A549 (cell line): ENCODE data around the gene GFAP. TPM values are rescaled to one million over a fixed set of nuclear protein-coding genes. Genes with fewer than 3 reads are reported as not detected.

Experiments used
- ATAC-seq, 2 experiments: fragments of 200-7000 bp in 1 of 2; fragments of >200 bp in 1 of 2; cut with Nextera tagmentation in 1 of 2; cut with Tn5 transposase in 1 of 2; 3 replicates each; pipeline versions ENCODE4 v1.8.0 to v1.9.1; 2018 to 2020; ENCODE audit warnings: mild to moderate bottlenecking in 1 of 2, moderate library complexity in 1 of 2
- CTCF ChIA-PET: fragments of 300-600 bp; sonication (Branson Sonifier 250); formaldehyde crosslinking; extraction: SDS; loops from one replicate; lab custom pipeline; 2021; ENCODE audit warnings: antibody characterized with exemption, inconsistent platforms; lab: Yijun Ruan, JAX
- POLR2A ChIA-PET: fragments of 350-600 bp; formaldehyde crosslinking; extraction: SDS; loops from one replicate; lab custom pipeline; 2021; ENCODE audit warnings: antibody characterized with exemption, inconsistent platforms; lab: Yijun Ruan, JAX
- DNase-seq, 2 experiments: peaks; one replicate each; pipeline versions ENCODE4 v3.0.0 to v3.0.0-alpha.2; 2011 to 2016; ENCODE audit warnings: low read depth in 1 of 2, low spot score in 1 of 2
- FAIRE-seq: peaks from 2 replicates; lab custom pipeline; 2011; peaks lifted over from hg19 to GRCh38; lab: Jason Lieb, UNC
- H3K27ac ChIP-seq, 2 experiments: fragments of >200 bp; sonication (Bioruptor Twin); formaldehyde crosslinking; 3 replicates each; pipeline ENCODE4 v1.5.1; 2016 to 2017
- H3K4me1 ChIP-seq: fragments of >200 bp; sonication (Bioruptor Twin); formaldehyde crosslinking; 3 replicates; pipeline ENCODE4 v1.6.1; 2016
- H3K4me2 ChIP-seq: fragments of >200 bp; sonication (Bioruptor Twin); formaldehyde crosslinking; 3 replicates; pipeline ENCODE4 v1.6.1; 2016
- H3K4me3 ChIP-seq: fragments of >200 bp; sonication (Bioruptor Twin); formaldehyde crosslinking; 3 replicates; pipeline ENCODE4 v1.5.1; 2016
- H3K9me3 ChIP-seq: fragments of >200 bp; sonication (Bioruptor Twin); formaldehyde crosslinking; 3 replicates; pipeline ENCODE4 v1.6.1; 2016
- BCL3 ChIP-seq: fragments of >200 bp; sonication (Bioruptor Twin); formaldehyde crosslinking; IDR thresholded peaks from 3 replicates; pipeline ENCODE4 v1.6.1; 2016
- CBX2 ChIP-seq: fragments of 200-600 bp; sonication (generic); IDR thresholded peaks from 2 replicates; pipeline ENCODE4 v1.6.1; 2016; ENCODE audit warnings: low read depth, mild to moderate bottlenecking, borderline replicate concordance
- CEBPB ChIP-seq, 2 experiments: fragments of >200 bp in 1 of 2; sonication (Bioruptor Twin) in 1 of 2; formaldehyde crosslinking in 1 of 2; IDR thresholded peaks; 2 replicates each; pipeline ENCODE4 v1.6.1; 2012 to 2016
- CHD2 ChIP-seq: fragments of 150-350 bp; IDR thresholded peaks from 2 replicates; pipeline ENCODE4 v1.6.1; 2014; ENCODE audit warnings: low read length; ENCODE audit not compliant: partially characterized antibody
- E2F6 ChIP-seq: IDR thresholded peaks from 2 replicates; pipeline ENCODE4 v1.6.1; 2012; ENCODE audit warnings: low read depth, borderline replicate concordance
- EP300 ChIP-seq, 2 experiments: fragments of >200 bp; sonication (Bioruptor Twin); formaldehyde crosslinking; IDR thresholded peaks; 2 replicates in 1 of 2; 3 replicates in 1 of 2; pipeline ENCODE4 v1.6.1; 2016 to 2017
- GATA3 ChIP-seq: IDR thresholded peaks from 2 replicates; pipeline ENCODE4 v1.6.1; 2012; ENCODE audit warnings: borderline replicate concordance
- HDAC2 ChIP-seq: fragments of 200-600 bp; sonication (generic); IDR thresholded peaks from 2 replicates; pipeline ENCODE4 v1.6.1; 2016
- HOXA7 ChIP-seq: fragments of 250-450 bp; sonication (Bioruptor Pico); IDR thresholded peaks from 2 replicates; pipeline ENCODE4 v1.5.0; 2020; ENCODE audit warnings: mild to moderate bottlenecking, moderate library complexity
- HOXB13 ChIP-seq: fragments of 250-450 bp; sonication (Bioruptor Pico); IDR thresholded peaks from 2 replicates; pipeline ENCODE4 v1.5.0; 2020; ENCODE audit warnings: low read depth, mild to moderate bottlenecking, moderate library complexity
- HOXB5 ChIP-seq: fragments of 250-450 bp; sonication (Bioruptor Pico); IDR thresholded peaks from 2 replicates; pipeline ENCODE4 v1.5.0; 2020; ENCODE audit warnings: mild to moderate bottlenecking, moderate library complexity
- JUN ChIP-seq, 2 experiments: fragments of >200 bp; sonication (Bioruptor Twin); formaldehyde crosslinking; IDR thresholded peaks; 2 replicates in 1 of 2; 3 replicates in 1 of 2; pipeline ENCODE4 v1.6.1; 2016 to 2017
- KDM1A ChIP-seq: fragments of 200-600 bp; sonication (generic); IDR thresholded peaks from 2 replicates; pipeline ENCODE4 v1.6.1; 2016; ENCODE audit warnings: low read depth, mild to moderate bottlenecking
- KDM5A ChIP-seq: fragments of 200-600 bp; sonication (generic); IDR thresholded peaks from 2 replicates; pipeline ENCODE4 v1.6.1; 2016; ENCODE audit warnings: antibody characterized with exemption, mild to moderate bottlenecking
- MAFK ChIP-seq: fragments of 450-650 bp; IDR thresholded peaks from 2 replicates; pipeline ENCODE4 v1.6.1; 2014; ENCODE audit not compliant: partially characterized antibody
- MAX ChIP-seq: IDR thresholded peaks from 2 replicates; pipeline ENCODE4 v1.6.1; 2012
- MAZ ChIP-seq: fragments of 150-350 bp; IDR thresholded peaks from 2 replicates; pipeline ENCODE4 v1.6.1; 2014; ENCODE audit warnings: antibody characterized with exemption, low read depth, low read length, borderline replicate concordance
- MYC ChIP-seq: IDR thresholded peaks from 2 replicates; pipeline ENCODE4 v1.6.1; 2012; ENCODE audit warnings: mild to moderate bottlenecking, inconsistent platforms, low read length, improper control_type of control experiment, borderline replicate concordance
- NR3C1 ChIP-seq: fragments of >200 bp; sonication (Bioruptor Twin); formaldehyde crosslinking; IDR thresholded peaks from 3 replicates; pipeline ENCODE4 v1.6.1; 2017
- PBX3 ChIP-seq: IDR thresholded peaks from 2 replicates; pipeline ENCODE4 v1.6.1; 2012
- PHF8 ChIP-seq: fragments of 200-600 bp; sonication (generic); IDR thresholded peaks from 2 replicates; pipeline ENCODE4 v1.6.1; 2016; ENCODE audit warnings: low read depth, mild to moderate bottlenecking, antibody characterized with exemption, moderate library complexity, borderline replicate concordance
- POLR2A ChIP-seq: IDR thresholded peaks from 2 replicates; pipeline ENCODE4 v1.6.1; 2012; ENCODE audit warnings: mild to moderate bottlenecking, low read length
- RAD21 ChIP-seq, 2 experiments: fragments of >200 bp in 1 of 2; sonication (Bioruptor Twin) in 1 of 2; formaldehyde crosslinking in 1 of 2; IDR thresholded peaks in 1 of 2; conservative IDR thresholded peaks in 1 of 2; 2 replicates in 1 of 2; 3 replicates in 1 of 2; pipeline ENCODE4 v1.6.1; 2012 to 2018; ENCODE audit warnings: inconsistent platforms in 1 of 2
- RARB ChIP-seq: fragments of 250-450 bp; sonication (Bioruptor Pico); IDR thresholded peaks from 2 replicates; pipeline ENCODE4 v1.8.0; 2021; ENCODE audit warnings: mild to moderate bottlenecking, moderate library complexity
- RCOR1 ChIP-seq: fragments of 150-350 bp; IDR thresholded peaks from 2 replicates; pipeline ENCODE4 v1.6.1; 2014; ENCODE audit warnings: antibody characterized with exemption, low read length, low read depth
- RFX5 ChIP-seq: fragments of 450-650 bp; IDR thresholded peaks from 2 replicates; pipeline ENCODE4 v1.7.1; 2014; ENCODE audit warnings: antibody characterized with exemption, mild to moderate bottlenecking, moderate library complexity
- RNF2 ChIP-seq: fragments of 200-600 bp; sonication (generic); IDR thresholded peaks from 2 replicates; pipeline ENCODE4 v1.6.1; 2016; ENCODE audit warnings: low read depth, mild to moderate bottlenecking, antibody characterized with exemption, moderate library complexity, borderline replicate concordance
- SMC3 ChIP-seq: fragments of >200 bp; sonication (Bioruptor Twin); formaldehyde crosslinking; IDR thresholded peaks from 3 replicates; pipeline ENCODE4 v1.6.1; 2018; ENCODE audit warnings: inconsistent platforms
- TFCP2L1 ChIP-seq: fragments of 250-450 bp; sonication (Bioruptor Pico); IDR thresholded peaks from 2 replicates; pipeline ENCODE4 v1.5.0; 2021; ENCODE audit warnings: mild to moderate bottlenecking
- TP53 ChIP-seq: fragments of 250-450 bp; sonication (Bioruptor Pico); IDR thresholded peaks from 2 replicates; pipeline ENCODE4 v1.5.0; 2021; ENCODE audit warnings: mild to moderate bottlenecking, moderate library complexity
- USF2 ChIP-seq: fragments of 450-650 bp; IDR thresholded peaks from 2 replicates; pipeline ENCODE4 v1.6.1; 2014; ENCODE audit warnings: antibody characterized with exemption
- ZSCAN20 ChIP-seq: fragments of 250-450 bp; sonication (Bioruptor Pico); IDR thresholded peaks from 2 replicates; pipeline ENCODE4 v1.8.0; 2022; ENCODE audit warnings: mild to moderate bottlenecking, moderate library complexity
- WGBS: methylation state at CpG from one replicate; pipeline ENCODE4 v1.1.6; 2017; ENCODE audit errors: missing lambda C conversion rate; 5-methylcytosine and 5-hydroxymethylcytosine counted together
- polyA plus RNA-seq, 4 experiments: library from polyadenylated mRNA; depleted of rRNA in 3 of 4; stranded (reverse); fragments of >200 nt; fragmentation: RNase III in 1 of 4; extraction: RNeasy Plus Mini Kit Qiagen cat#74134 plus additional on column Dnase treatment in 1 of 4; gene quantifications; 2 replicates in 3 of 4; 3 replicates in 1 of 4; pipeline ENCODE4 v1.2.3, GENCODE V29; 2011 to 2017

Gene GFAP
- polyA plus RNA-seq, 2 of the 4 experiments (the other 2 are of a cell fraction), result 1.5 to 1.8 TPM

GRCh38 chr17:44899074-44899782 is 16.1 kb downstream of the GFAP start, which contains the start of gene EFTUD2:
TSS of gene EFTUD2 (minus strand) at chr17:44899445. CDS start at chr17:44894521, 4,924 bp downstream.
- ChIA-PET POLR2A (interaction anchor here (0.7 to 4.7 kb wide), 11 partner anchors 8 to 249 kb away, joined by 3 to 18 read pairs (median 5); partner anchors contain the start of genes C1QL1, HEXIM1 and NMT1), CTCF (interaction anchor here (0.9 to 18.5 kb wide), 14 partner anchors 8 to 237 kb away, joined by 3 to 223 read pairs (median 4); partner anchors contain the start of genes ACBD4 and GFAP)
- Histone ChIP-seq H3K4me1 (peaks cover 37% of the 10 kb centered on the region), H3K9me3 (no peaks in the 10 kb centered on the region), H3K4me2 (peak within 1 kb of the TSS; percentile 85), H3K27ac (peak within 1 kb of the TSS; percentile 87 to 96), H3K4me3 (peak within 1 kb of the TSS; percentile 65)
- peak; percentile 83 to 85 for ATAC-seq
- under 1% methylated on average over 54 of the region's 54 CpGs for WGBS
- peak; percentile 94 to 96 for DNase-seq
- FAIRE-seq, result peak; percentile 80
- peak in 1 of 2 experiments; percentile 18; a peak in 2 of 5 replicates for TF ChIP-seq RAD21 (conservative IDR thresholded peaks at IDR 0.05 in 1 of 2, IDR thresholded peaks at IDR 0.05 in 1 of 2)
- peak; percentile 71; the same call in 1 of the 3 replicates for TF ChIP-seq BCL3
- peak; percentile 83 for TF ChIP-seq KDM5A
- TF ChIP-seq HOXB13 (CRISPR knock-in tag), result peak; percentile 53; the same call in 1 of the 2 replicates
- TF ChIP-seq HOXA7 (CRISPR knock-in tag), result 0 out of 2 replicates have a peak, but pooled peaks have one; percentile 50
- TF ChIP-seq MAZ, result no peak; the same call in 1 of the 2 replicates
- no peak; a peak in 1 of 4 replicates for TF ChIP-seq CEBPB (IDR thresholded peaks at IDR 0.05)
- TF ChIP-seq MAFK, result no peak
- peak; percentile 95 to 98 for TF ChIP-seq JUN (IDR thresholded peaks at IDR 0.05)
- TF ChIP-seq PBX3, result peak; percentile 49; the same call in 1 of the 2 replicates
- peak; percentile 42; the same call in 1 of the 2 replicates for TF ChIP-seq GATA3
- TF ChIP-seq NR3C1, result no peak
- peak; percentile 79; the same call in 1 of the 2 replicates for TF ChIP-seq HOXB5 (CRISPR knock-in tag)
- TF ChIP-seq SMC3, result peak; percentile 18; the same call in 1 of the 3 replicates
- TF ChIP-seq RFX5, result 0 out of 2 replicates have a peak, but pooled peaks have one; percentile 59
- no peak for TF ChIP-seq KDM1A
- TF ChIP-seq ZSCAN20 (CRISPR knock-in tag), result no peak
- peak; percentile 99 for TF ChIP-seq MAX
- TF ChIP-seq CHD2, result peak; percentile 19
- peak; percentile 76; the same call in 1 of the 2 replicates for TF ChIP-seq MYC
- peak; percentile 85 for TF ChIP-seq POLR2A
- peak; percentile 90 for TF ChIP-seq TP53
- TF ChIP-seq USF2, result peak; percentile 97
- TF ChIP-seq TFCP2L1 (CRISPR knock-in tag), result peak; percentile 53; the same call in 1 of the 2 replicates
- TF ChIP-seq CBX2, result no peak
- TF ChIP-seq RNF2, result no peak
- TF ChIP-seq PHF8, result peak; percentile 96
- no peak for TF ChIP-seq HDAC2
- 0 out of 2 replicates have a peak, but pooled peaks have one; percentile 15 for TF ChIP-seq RCOR1
- peak; percentile 90 for TF ChIP-seq E2F6
- TF ChIP-seq RARB (CRISPR knock-in tag), result no peak
- TF ChIP-seq EP300 (IDR thresholded peaks at IDR 0.05), result peak in 1 of 2 experiments; percentile 25; a peak in 1 of 5 replicates
